ENCODE results near the gene DNAJC11.

GRCh38 chr1:6590046-6590445 is 111.6 kb downstream of the DNAJC11 start:
- no peak for TF ChIP-seq RAD21 (conservative IDR thresholded peaks at IDR 0.05 in 1 of 2, IDR thresholded peaks at IDR 0.05 in 1 of 2)
- TF ChIP-seq, protein P1, sequence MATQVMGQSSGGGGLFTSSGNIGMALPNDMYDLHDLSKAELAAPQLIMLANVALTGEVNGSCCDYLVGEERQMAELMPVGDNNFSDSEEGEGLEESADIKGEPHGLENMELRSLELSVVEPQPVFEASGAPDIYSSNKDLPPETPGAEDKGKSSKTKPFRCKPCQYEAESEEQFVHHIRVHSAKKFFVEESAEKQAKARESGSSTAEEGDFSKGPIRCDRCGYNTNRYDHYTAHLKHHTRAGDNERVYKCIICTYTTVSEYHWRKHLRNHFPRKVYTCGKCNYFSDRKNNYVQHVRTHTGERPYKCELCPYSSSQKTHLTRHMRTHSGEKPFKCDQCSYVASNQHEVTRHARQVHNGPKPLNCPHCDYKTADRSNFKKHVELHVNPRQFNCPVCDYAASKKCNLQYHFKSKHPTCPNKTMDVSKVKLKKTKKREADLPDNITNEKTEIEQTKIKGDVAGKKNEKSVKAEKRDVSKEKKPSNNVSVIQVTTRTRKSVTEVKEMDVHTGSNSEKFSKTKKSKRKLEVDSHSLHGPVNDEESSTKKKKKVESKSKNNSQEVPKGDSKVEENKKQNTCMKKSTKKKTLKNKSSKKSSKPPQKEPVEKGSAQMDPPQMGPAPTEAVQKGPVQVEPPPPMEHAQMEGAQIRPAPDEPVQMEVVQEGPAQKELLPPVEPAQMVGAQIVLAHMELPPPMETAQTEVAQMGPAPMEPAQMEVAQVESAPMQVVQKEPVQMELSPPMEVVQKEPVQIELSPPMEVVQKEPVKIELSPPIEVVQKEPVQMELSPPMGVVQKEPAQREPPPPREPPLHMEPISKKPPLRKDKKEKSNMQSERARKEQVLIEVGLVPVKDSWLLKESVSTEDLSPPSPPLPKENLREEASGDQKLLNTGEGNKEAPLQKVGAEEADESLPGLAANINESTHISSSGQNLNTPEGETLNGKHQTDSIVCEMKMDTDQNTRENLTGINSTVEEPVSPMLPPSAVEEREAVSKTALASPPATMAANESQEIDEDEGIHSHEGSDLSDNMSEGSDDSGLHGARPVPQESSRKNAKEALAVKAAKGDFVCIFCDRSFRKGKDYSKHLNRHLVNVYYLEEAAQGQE (IDR thresholded peaks at IDR 0.05) = no peak
- TF ChIP-seq, protein P2, sequence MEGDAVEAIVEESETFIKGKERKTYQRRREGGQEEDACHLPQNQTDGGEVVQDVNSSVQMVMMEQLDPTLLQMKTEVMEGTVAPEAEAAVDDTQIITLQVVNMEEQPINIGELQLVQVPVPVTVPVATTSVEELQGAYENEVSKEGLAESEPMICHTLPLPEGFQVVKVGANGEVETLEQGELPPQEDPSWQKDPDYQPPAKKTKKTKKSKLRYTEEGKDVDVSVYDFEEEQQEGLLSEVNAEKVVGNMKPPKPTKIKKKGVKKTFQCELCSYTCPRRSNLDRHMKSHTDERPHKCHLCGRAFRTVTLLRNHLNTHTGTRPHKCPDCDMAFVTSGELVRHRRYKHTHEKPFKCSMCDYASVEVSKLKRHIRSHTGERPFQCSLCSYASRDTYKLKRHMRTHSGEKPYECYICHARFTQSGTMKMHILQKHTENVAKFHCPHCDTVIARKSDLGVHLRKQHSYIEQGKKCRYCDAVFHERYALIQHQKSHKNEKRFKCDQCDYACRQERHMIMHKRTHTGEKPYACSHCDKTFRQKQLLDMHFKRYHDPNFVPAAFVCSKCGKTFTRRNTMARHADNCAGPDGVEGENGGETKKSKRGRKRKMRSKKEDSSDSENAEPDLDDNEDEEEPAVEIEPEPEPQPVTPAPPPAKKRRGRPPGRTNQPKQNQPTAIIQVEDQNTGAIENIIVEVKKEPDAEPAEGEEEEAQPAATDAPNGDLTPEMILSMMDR (IDR thresholded peaks at IDR 0.05) = no peak

Measured in A549 (cell line).